GM23338 (cell line): ENCODE measurements around the gene CEP43. TPM values are rescaled to one million over a fixed set of nuclear protein-coding genes. Genes with fewer than 3 reads are reported as not detected.

Experiments used
- ATAC-seq: fragments of 200-7000 bp; cut with Tn5 transposase; 3 replicates; pipeline ENCODE4 v1.9.1; 2020
- DNase-seq: peaks from one replicate; pipeline ENCODE4 v3.0.0-alpha.2; 2015; ENCODE audit warnings: low spot score
- H2AFZ ChIP-seq: fragments of 200-600 bp; sonication (generic); 2 replicates; pipeline ENCODE4 v1.8.0; 2016; ENCODE audit warnings: antibody characterized with exemption, mild to moderate bottlenecking, moderate library complexity
- H3F3A ChIP-seq: fragments of 200-600 bp; sonication (generic); replicated peaks from 2 replicates; pipeline ENCODE4 v1.8.0; 2017; ENCODE audit warnings: antibody characterized with exemption, mixed run types, low read depth
- H3K27ac ChIP-seq: fragments of 200-600 bp; sonication (generic); 2 replicates; pipeline ENCODE4 v1.6.1; 2016; ENCODE audit warnings: low read depth
- H3K27me3 ChIP-seq: fragments of 200-600 bp; sonication (generic); 2 replicates; pipeline ENCODE4 v1.8.0; 2016; ENCODE audit warnings: mild to moderate bottlenecking, mixed run types, moderate library complexity; ENCODE audit not compliant: insufficient read depth
- H3K36me3 ChIP-seq: fragments of 200-600 bp; sonication (generic); 2 replicates; pipeline ENCODE4 v1.8.0; 2016; ENCODE audit warnings: mild to moderate bottlenecking; ENCODE audit not compliant: insufficient read depth
- H3K4me1 ChIP-seq: fragments of 200-600 bp; sonication (generic); 2 replicates; pipeline ENCODE4 v1.8.0; 2016; ENCODE audit warnings: mild to moderate bottlenecking, moderate library complexity; ENCODE audit not compliant: insufficient read depth
- H3K4me2 ChIP-seq: fragments of 200-600 bp; sonication (generic); 2 replicates; pipeline ENCODE4 v1.7.1; 2017; ENCODE audit warnings: mixed run types
- H3K4me3 ChIP-seq: fragments of 200-600 bp; sonication (generic); 2 replicates; pipeline ENCODE4 v1.6.1; 2016; ENCODE audit warnings: mixed run types
- H3K79me2 ChIP-seq: fragments of 200-600 bp; sonication (generic); replicated peaks from 2 replicates; pipeline ENCODE4 v1.8.0; 2017; ENCODE audit warnings: mild to moderate bottlenecking; ENCODE audit not compliant: insufficient read depth
- H3K9me2 ChIP-seq: fragments of 200-600 bp; sonication (generic); 2 replicates; pipeline ENCODE4 v1.8.0; 2017; ENCODE audit not compliant: insufficient read depth
- H4K20me1 ChIP-seq: fragments of 200-600 bp; sonication (generic); replicated peaks from 2 replicates; pipeline ENCODE4 v1.8.0; 2017; ENCODE audit warnings: mild to moderate bottlenecking; ENCODE audit not compliant: insufficient read depth
- H3K27ac Mint-ChIP-seq: 2 replicates; pipeline ENCODE4 v1.8.0; 2020; ENCODE audit warnings: inconsistent platforms, mild to moderate bottlenecking, moderate library complexity, mixed read lengths
- H3K27me3 Mint-ChIP-seq: 3 replicates; pipeline ENCODE4 v1.8.0; 2022; ENCODE audit warnings: low read depth, mild to moderate bottlenecking, moderate library complexity, mixed read lengths, inconsistent platforms; ENCODE audit not compliant: insufficient read depth, poor library complexity
- H3K36me3 Mint-ChIP-seq: 3 replicates; pipeline ENCODE4 v1.8.0; 2021; ENCODE audit warnings: low read depth, mild to moderate bottlenecking, inconsistent platforms, moderate library complexity, mixed read lengths
- H3K4me1 Mint-ChIP-seq: 3 replicates; pipeline ENCODE4 v1.8.0; 2020; ENCODE audit warnings: mild to moderate bottlenecking, inconsistent platforms, mixed read lengths
- H3K4me3 Mint-ChIP-seq: 3 replicates; pipeline ENCODE4 v1.8.0; 2021; ENCODE audit warnings: moderate library complexity, mild to moderate bottlenecking, inconsistent platforms, mixed read lengths
- H3K9me3 Mint-ChIP-seq: 3 replicates; pipeline ENCODE4 v1.8.0; 2020; ENCODE audit warnings: moderate library complexity, mild to moderate bottlenecking, inconsistent platforms, mixed read lengths
- CREB1 ChIP-seq: fragments of 250-450 bp; sonication (Bioruptor Pico); IDR thresholded peaks from 2 replicates; pipeline ENCODE4 v1.5.0; 2020; ENCODE audit warnings: low read depth, mild to moderate bottlenecking, moderate library complexity
- CTCF ChIP-seq, 2 experiments: fragments of 200-600 bp in 1 of 2; sonication (generic) in 1 of 2; conservative IDR thresholded peaks; 2 replicates each; pipeline versions ENCODE4 v1.5.1 to v1.6.1; 2016 to 2017; ENCODE audit warnings: antibody characterized with exemption in 2 of 2, low read depth in 2 of 2, mild to moderate bottlenecking in 2 of 2, moderate library complexity in 1 of 2
- ETS1 ChIP-seq: IDR thresholded peaks from 2 replicates; pipeline ENCODE4 v1.6.1; 2016; ENCODE audit warnings: antibody characterized with exemption
- EZH2 ChIP-seq: fragments of 200-600 bp; sonication (generic); IDR thresholded peaks from one replicate; pipeline ENCODE4 v1.8.0; 2017; ENCODE audit warnings: antibody characterized with exemption, mild to moderate bottlenecking, low read depth; ENCODE audit not compliant: unreplicated experiment
- EZH2phosphoT487 ChIP-seq: fragments of 200-600 bp; sonication (generic); IDR thresholded peaks from one replicate; pipeline ENCODE4 v1.8.1; 2018; ENCODE audit warnings: antibody characterized with exemption; ENCODE audit not compliant: unreplicated experiment
- JUNB ChIP-seq: IDR thresholded peaks from one replicate; pipeline ENCODE4 v1.6.1; 2016; ENCODE audit warnings: antibody characterized with exemption; ENCODE audit not compliant: unreplicated experiment
- NANOG ChIP-seq: IDR thresholded peaks from 2 replicates; pipeline ENCODE4 v1.6.1; 2016; ENCODE audit warnings: antibody characterized with exemption, borderline replicate concordance
- POLR2AphosphoS5 ChIP-seq: IDR thresholded peaks from 2 replicates; pipeline ENCODE4 v1.6.1; 2016; ENCODE audit warnings: antibody characterized with exemption, low read depth
- REST ChIP-seq: IDR thresholded peaks from one replicate; pipeline ENCODE4 v1.6.1; 2018; ENCODE audit warnings: antibody characterized with exemption; ENCODE audit not compliant: unreplicated experiment
- ZNF114 ChIP-seq: fragments of 250-450 bp; sonication (Bioruptor Pico); IDR thresholded peaks from 2 replicates; pipeline ENCODE4 v1.5.0; 2020; ENCODE audit warnings: mild to moderate bottlenecking, moderate library complexity
- ZNF331 ChIP-seq: fragments of 250-450 bp; sonication (Bioruptor Pico); IDR thresholded peaks from 2 replicates; pipeline ENCODE4 v1.5.0; 2020; ENCODE audit warnings: low read depth, mild to moderate bottlenecking, moderate library complexity
- ZNF462 ChIP-seq: fragments of 250-450 bp; sonication (Bioruptor Pico); IDR thresholded peaks from 2 replicates; pipeline ENCODE4 v1.5.0; 2020; ENCODE audit warnings: mild to moderate bottlenecking, moderate library complexity
- polyA plus RNA-seq: library from polyadenylated mRNA; unstranded; fragments of >200 nt; fragmentation: Nextera tagmentation; extraction: Ambion mirVana; gene quantifications from 2 replicates; pipeline ENCODE4 v1.2.1, GENCODE V29; 2016
- total RNA-seq: library from RNA; depleted of rRNA; stranded (reverse); fragments of >200 nt; shearing (Covaris generic); gene quantifications from 2 replicates; pipeline ENCODE4 v1.2.3, GENCODE V29; 2014

The CEP43 gene
- total and polyA plus RNA-seq, 2 experiments from 2014 or later: 39.9 to 44.3 TPM

GRCh38 chr6:166954118-166954713 lies 45.0 kb upstream of the CEP43 start:
- no peaks in the 10 kb centered on the region; the same call in 1 of the 2 replicates for H4K20me1 ChIP-seq
- peaks cover 4% of the 10 kb centered on the region; the same call in 1 of the 2 replicates for H3K27me3 ChIP-seq
- Mint-ChIP-seq H3K9me3 (peaks cover 18% of the 10 kb centered on the region), H3K27ac (no peak overlapping the region), H3K36me3 (peaks cover 34% of the 10 kb centered on the region), H3K4me3 (no peak overlapping the region; the same call in 2 of the 3 replicates), H3K4me1 (peaks cover 28% of the 10 kb centered on the region), H3K27me3 (peaks cover 8% of the 10 kb centered on the region)
- no peaks in the 10 kb centered on the region for H3K9me2 ChIP-seq
- no peak overlapping the region for H2AFZ ChIP-seq
- peaks cover 6% of the 10 kb centered on the region; the same call in 1 of the 2 replicates for H3K79me2 ChIP-seq
- DNase-seq: no peak
- no peak overlapping the region for H3K4me3 ChIP-seq
- ATAC-seq: no peak
- H3F3A ChIP-seq: no peaks in the 10 kb centered on the region
- no peaks in the 10 kb centered on the region for H3K36me3 ChIP-seq
- H3K4me2 ChIP-seq: no peak overlapping the region
- no peak overlapping the region for H3K27ac ChIP-seq
- H3K4me1 ChIP-seq: peaks cover 22% of the 10 kb centered on the region
- TF ChIP-seq ZNF331: no peak
- no peak for TF ChIP-seq JUNB
- no peak for TF ChIP-seq POLR2AphosphoS5
- TF ChIP-seq NANOG: no peak
- TF ChIP-seq CTCF (conservative IDR thresholded peaks at IDR 0.05; ENCODE audit: low read depth in 2 of 2): no peak
- TF ChIP-seq CREB1: no peak
- TF ChIP-seq ZNF114: no peak
- TF ChIP-seq REST: no peak
- TF ChIP-seq ZNF462 (CRISPR knock-in tag): no peak
- TF ChIP-seq EZH2: no peak
- TF ChIP-seq EZH2phosphoT487: no peak
- TF ChIP-seq ETS1: no peak
